WTC11 (cell line): ENCODE data around the gene KIF22. TPM values are rescaled to one million over a fixed set of nuclear protein-coding genes. Genes with fewer than 3 reads are reported as not detected.
A peak's percentile ranks its signal among the peaks of the same experiment; 100 is the strongest.

Experiments used
- ATAC-seq: fragments of 200-7000 bp; cut with Tn5 transposase; 2 replicates; pipeline ENCODE4 v1.10.0; 2021; ENCODE audit warnings: mild to moderate bottlenecking, moderate library complexity
- CTCF ChIA-PET: fragments of 300-600 bp; sonication (Branson Sonifier 250); formaldehyde crosslinking; loops from one replicate; lab custom pipeline; 2021; ENCODE audit warnings: antibody characterized with exemption; lab: Charles Lee
- POLR2A ChIA-PET: fragments of 350-600 bp; sonication (Branson Sonifier 250); formaldehyde crosslinking; loops from one replicate; lab custom pipeline; 2021; ENCODE audit warnings: antibody characterized with exemption; lab: Charles Lee
- DNase-seq: peaks from one replicate; pipeline ENCODE4 v3.0.0; 2021; ENCODE audit warnings: low spot score
- H3K27ac Mint-ChIP-seq: 2 replicates; pipeline ENCODE4 v1.8.0; 2021; ENCODE audit warnings: mixed read lengths
- H3K27me3 Mint-ChIP-seq: 2 replicates; pipeline ENCODE4 v1.8.0; 2021; ENCODE audit warnings: low read depth, mild to moderate bottlenecking, moderate library complexity, mixed read lengths
- H3K36me3 Mint-ChIP-seq: 2 replicates; pipeline ENCODE4 v1.8.0; 2021; ENCODE audit warnings: mixed read lengths
- H3K4me1 Mint-ChIP-seq: 2 replicates; pipeline ENCODE4 v1.8.0; 2022; ENCODE audit warnings: mixed read lengths
- H3K4me3 Mint-ChIP-seq: 2 replicates; pipeline ENCODE4 v1.8.0; 2021; ENCODE audit warnings: mild to moderate bottlenecking, moderate library complexity, mixed read lengths
- H3K9me3 Mint-ChIP-seq: 2 replicates; pipeline ENCODE4 v1.8.0; 2021; ENCODE audit warnings: mixed read lengths
- ELF4 ChIP-seq: sonication (generic); formaldehyde crosslinking; IDR thresholded peaks from 2 replicates; pipeline ENCODE4 v1.8.1; 2022; ENCODE audit warnings: low read depth, mild to moderate bottlenecking, moderate library complexity, missing genetic modification reagents
- FOXP1 ChIP-seq: sonication (generic); formaldehyde crosslinking; IDR thresholded peaks from 2 replicates; pipeline ENCODE4 v1.8.0; 2022; ENCODE audit warnings: missing genetic modification reagents, mild to moderate bottlenecking, moderate library complexity, borderline replicate concordance
- JAZF1 ChIP-seq: fragments of 250-450 bp; sonication (Bioruptor Pico); IDR thresholded peaks from 2 replicates; pipeline ENCODE4 v1.9.0; 2021; ENCODE audit warnings: moderate library complexity, mild to moderate bottlenecking, inconsistent platforms
- MXD4 ChIP-seq: fragments of 250-450 bp; sonication (Bioruptor Pico); IDR thresholded peaks from 2 replicates; pipeline ENCODE4 v1.8.0; 2021; ENCODE audit warnings: mild to moderate bottlenecking, moderate library complexity, borderline replicate concordance
- NR2C2 ChIP-seq: sonication (generic); formaldehyde crosslinking; IDR thresholded peaks from 2 replicates; pipeline ENCODE4 v1.8.0; 2022; ENCODE audit warnings: mild to moderate bottlenecking, missing genetic modification reagents
- ZBTB21 ChIP-seq: sonication (generic); formaldehyde crosslinking; IDR thresholded peaks from 2 replicates; pipeline ENCODE4 v1.8.1; 2023; ENCODE audit warnings: mild to moderate bottlenecking, missing genetic modification reagents, borderline replicate concordance
- ZNF121 ChIP-seq: sonication (generic); formaldehyde crosslinking; IDR thresholded peaks from 2 replicates; pipeline ENCODE4 v1.8.0; 2023; ENCODE audit warnings: missing genetic modification reagents
- ZNF138 ChIP-seq: sonication (generic); formaldehyde crosslinking; conservative IDR thresholded peaks from 2 replicates; pipeline ENCODE4 v1.8.1; 2022; ENCODE audit warnings: mild to moderate bottlenecking, moderate library complexity, missing genetic modification reagents
- ZNF317 ChIP-seq: sonication (generic); formaldehyde crosslinking; IDR thresholded peaks from 2 replicates; pipeline ENCODE4 v1.8.1; 2023; ENCODE audit warnings: low read depth, mild to moderate bottlenecking, moderate library complexity, missing genetic modification reagents, borderline replicate concordance
- ZNF416 ChIP-seq: fragments of 250-450 bp; sonication (Bioruptor Pico); IDR thresholded peaks from 2 replicates; pipeline ENCODE4 v1.9.0; 2021; ENCODE audit warnings: mild to moderate bottlenecking, inconsistent platforms
- ZNF423 ChIP-seq: fragments of 250-450 bp; sonication (Bioruptor Pico); IDR thresholded peaks from 2 replicates; pipeline ENCODE4 v2.1.2; 2022; ENCODE audit warnings: mild to moderate bottlenecking, moderate library complexity
- ZNF671 ChIP-seq: fragments of 250-450 bp; sonication (Bioruptor Pico); IDR thresholded peaks from 2 replicates; pipeline ENCODE4 v1.8.0; 2021; ENCODE audit warnings: mild to moderate bottlenecking
- total RNA-seq: library from RNA; stranded (reverse); gene quantifications from 3 replicates; pipeline ENCODE4 v1.2.3, GENCODE V29; 2021
- TF ChIP-seq, protein P1 (sequence below): sonication (generic); formaldehyde crosslinking; IDR thresholded peaks from 2 replicates; pipeline ENCODE4 v1.8.0; 2022; ENCODE audit warnings: mild to moderate bottlenecking, missing genetic modification reagents
- TF ChIP-seq, protein P2 (sequence below): sonication (generic); formaldehyde crosslinking; IDR thresholded peaks from 2 replicates; pipeline ENCODE4 v1.8.1; 2023; ENCODE audit warnings: mild to moderate bottlenecking, moderate library complexity, missing genetic modification reagents
- TF ChIP-seq, protein P3 (sequence below): sonication (generic); formaldehyde crosslinking; IDR thresholded peaks from 2 replicates; pipeline ENCODE4 v1.8.0; 2023; ENCODE audit warnings: missing genetic modification reagents, mild to moderate bottlenecking, borderline replicate concordance
- TF ChIP-seq, protein P4 (sequence below): fragments of 250-450 bp; sonication (Bioruptor Pico); conservative IDR thresholded peaks from 2 replicates; pipeline ENCODE4 v1.9.0; 2021; ENCODE audit warnings: mild to moderate bottlenecking
- TF ChIP-seq, protein P5 (sequence below): sonication (generic); formaldehyde crosslinking; IDR thresholded peaks from 2 replicates; pipeline ENCODE4 v1.8.1; 2023; ENCODE audit warnings: mild to moderate bottlenecking, missing genetic modification reagents
- TF ChIP-seq, protein P6 (sequence below): sonication (generic); formaldehyde crosslinking; IDR thresholded peaks from 2 replicates; pipeline ENCODE4 v1.8.0; 2022; ENCODE audit warnings: mild to moderate bottlenecking, missing genetic modification reagents
- TF ChIP-seq, protein P7 (sequence below): sonication (generic); formaldehyde crosslinking; IDR thresholded peaks from 2 replicates; pipeline ENCODE4 v1.8.1; 2023; ENCODE audit warnings: mild to moderate bottlenecking, missing genetic modification reagents

Gene KIF22
- total RNA-seq, 1 experiment from 2014 or later, result 182 TPM

DNA sequence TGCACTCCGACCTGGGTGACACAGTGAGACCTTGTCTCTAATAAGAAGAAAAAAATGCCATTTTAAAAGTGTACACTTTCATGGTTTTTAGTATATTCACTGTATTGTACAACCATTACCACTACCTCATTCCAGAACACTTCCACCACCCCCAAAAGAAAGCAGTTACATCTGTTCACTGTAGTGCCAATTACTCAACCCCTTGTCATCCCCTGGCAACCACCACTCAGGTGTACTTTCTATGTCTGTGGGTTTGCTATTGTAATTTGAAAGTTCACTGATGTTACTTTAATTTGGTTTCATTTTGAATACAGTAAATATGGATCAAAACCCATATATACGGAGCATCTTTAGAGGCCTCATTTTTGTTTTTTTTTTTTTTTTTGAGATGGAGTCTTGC is 6.4 kb upstream of the KIF22 start:
- Mint-ChIP-seq H3K27ac (no peak overlapping the region), H3K9me3 (0 out of 2 replicates have a peak, but pooled peaks cover 3% of the 10 kb centered on the region), H3K27me3 (peaks cover 62% of the 10 kb centered on the region), H3K4me3 (no peak overlapping the region), H3K4me1 (peaks cover 25% of the 10 kb centered on the region), H3K36me3 (no peaks in the 10 kb centered on the region)
- ChIA-PET CTCF (interaction anchor here (0.6 to 2.6 kb wide), 37 partner anchors 9 to 308 kb away, joined by 3 to 30 read pairs (median 5); partner anchors contain the start of genes ALDOA, KCTD13, PAGR1 and PRRT2), POLR2A (interaction anchor here (0.7 kb wide), 1 partner anchor 69 kb away, joined by 3 read pairs; no protein-coding TSS in a partner anchor)
- ATAC-seq (no peak), DNase-seq (no peak)
- TF ChIP-seq ZNF423 (CRISPR knock-in tag) (no peak), ZNF138 (CRISPR knock-in tag) (no peak), MXD4 (CRISPR knock-in tag) (no peak), ZNF416 (no peak), ZNF121 (CRISPR knock-in tag) (no peak), ZNF671 (CRISPR knock-in tag) (no peak)
- TF ChIP-seq, protein P1, sequence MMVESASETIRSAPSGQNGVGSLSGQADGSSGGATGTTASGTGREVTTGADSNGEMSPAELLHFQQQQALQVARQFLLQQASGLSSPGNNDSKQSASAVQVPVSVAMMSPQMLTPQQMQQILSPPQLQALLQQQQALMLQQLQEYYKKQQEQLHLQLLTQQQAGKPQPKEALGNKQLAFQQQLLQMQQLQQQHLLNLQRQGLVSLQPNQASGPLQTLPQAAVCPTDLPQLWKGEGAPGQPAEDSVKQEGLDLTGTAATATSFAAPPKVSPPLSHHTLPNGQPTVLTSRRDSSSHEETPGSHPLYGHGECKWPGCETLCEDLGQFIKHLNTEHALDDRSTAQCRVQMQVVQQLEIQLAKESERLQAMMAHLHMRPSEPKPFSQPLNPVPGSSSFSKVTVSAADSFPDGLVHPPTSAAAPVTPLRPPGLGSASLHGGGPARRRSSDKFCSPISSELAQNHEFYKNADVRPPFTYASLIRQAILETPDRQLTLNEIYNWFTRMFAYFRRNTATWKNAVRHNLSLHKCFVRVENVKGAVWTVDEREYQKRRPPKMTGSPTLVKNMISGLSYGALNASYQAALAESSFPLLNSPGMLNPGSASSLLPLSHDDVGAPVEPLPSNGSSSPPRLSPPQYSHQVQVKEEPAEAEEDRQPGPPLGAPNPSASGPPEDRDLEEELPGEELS (CRISPR knock-in tag), result no peak
- TF ChIP-seq, protein P2, sequence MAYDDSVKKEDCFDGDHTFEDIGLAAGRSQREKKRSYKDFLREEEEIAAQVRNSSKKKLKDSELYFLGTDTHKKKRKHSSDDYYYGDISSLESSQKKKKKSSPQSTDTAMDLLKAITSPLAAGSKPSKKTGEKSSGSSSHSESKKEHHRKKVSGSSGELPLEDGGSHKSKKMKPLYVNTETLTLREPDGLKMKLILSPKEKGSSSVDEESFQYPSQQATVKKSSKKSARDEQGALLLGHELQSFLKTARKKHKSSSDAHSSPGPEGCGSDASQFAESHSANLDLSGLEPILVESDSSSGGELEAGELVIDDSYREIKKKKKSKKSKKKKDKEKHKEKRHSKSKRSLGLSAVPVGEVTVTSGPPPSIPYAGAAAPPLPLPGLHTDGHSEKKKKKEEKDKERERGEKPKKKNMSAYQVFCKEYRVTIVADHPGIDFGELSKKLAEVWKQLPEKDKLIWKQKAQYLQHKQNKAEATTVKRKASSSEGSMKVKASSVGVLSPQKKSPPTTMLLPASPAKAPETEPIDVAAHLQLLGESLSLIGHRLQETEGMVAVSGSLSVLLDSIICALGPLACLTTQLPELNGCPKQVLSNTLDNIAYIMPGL (CRISPR knock-in tag), result no peak
- TF ChIP-seq, protein P3, sequence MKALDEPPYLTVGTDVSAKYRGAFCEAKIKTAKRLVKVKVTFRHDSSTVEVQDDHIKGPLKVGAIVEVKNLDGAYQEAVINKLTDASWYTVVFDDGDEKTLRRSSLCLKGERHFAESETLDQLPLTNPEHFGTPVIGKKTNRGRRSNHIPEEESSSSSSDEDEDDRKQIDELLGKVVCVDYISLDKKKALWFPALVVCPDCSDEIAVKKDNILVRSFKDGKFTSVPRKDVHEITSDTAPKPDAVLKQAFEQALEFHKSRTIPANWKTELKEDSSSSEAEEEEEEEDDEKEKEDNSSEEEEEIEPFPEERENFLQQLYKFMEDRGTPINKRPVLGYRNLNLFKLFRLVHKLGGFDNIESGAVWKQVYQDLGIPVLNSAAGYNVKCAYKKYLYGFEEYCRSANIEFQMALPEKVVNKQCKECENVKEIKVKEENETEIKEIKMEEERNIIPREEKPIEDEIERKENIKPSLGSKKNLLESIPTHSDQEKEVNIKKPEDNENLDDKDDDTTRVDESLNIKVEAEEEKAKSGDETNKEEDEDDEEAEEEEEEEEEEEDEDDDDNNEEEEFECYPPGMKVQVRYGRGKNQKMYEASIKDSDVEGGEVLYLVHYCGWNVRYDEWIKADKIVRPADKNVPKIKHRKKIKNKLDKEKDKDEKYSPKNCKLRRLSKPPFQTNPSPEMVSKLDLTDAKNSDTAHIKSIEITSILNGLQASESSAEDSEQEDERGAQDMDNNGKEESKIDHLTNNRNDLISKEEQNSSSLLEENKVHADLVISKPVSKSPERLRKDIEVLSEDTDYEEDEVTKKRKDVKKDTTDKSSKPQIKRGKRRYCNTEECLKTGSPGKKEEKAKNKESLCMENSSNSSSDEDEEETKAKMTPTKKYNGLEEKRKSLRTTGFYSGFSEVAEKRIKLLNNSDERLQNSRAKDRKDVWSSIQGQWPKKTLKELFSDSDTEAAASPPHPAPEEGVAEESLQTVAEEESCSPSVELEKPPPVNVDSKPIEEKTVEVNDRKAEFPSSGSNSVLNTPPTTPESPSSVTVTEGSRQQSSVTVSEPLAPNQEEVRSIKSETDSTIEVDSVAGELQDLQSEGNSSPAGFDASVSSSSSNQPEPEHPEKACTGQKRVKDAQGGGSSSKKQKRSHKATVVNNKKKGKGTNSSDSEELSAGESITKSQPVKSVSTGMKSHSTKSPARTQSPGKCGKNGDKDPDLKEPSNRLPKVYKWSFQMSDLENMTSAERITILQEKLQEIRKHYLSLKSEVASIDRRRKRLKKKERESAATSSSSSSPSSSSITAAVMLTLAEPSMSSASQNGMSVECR (CRISPR knock-in tag), result no peak
- TF ChIP-seq, protein P4, sequence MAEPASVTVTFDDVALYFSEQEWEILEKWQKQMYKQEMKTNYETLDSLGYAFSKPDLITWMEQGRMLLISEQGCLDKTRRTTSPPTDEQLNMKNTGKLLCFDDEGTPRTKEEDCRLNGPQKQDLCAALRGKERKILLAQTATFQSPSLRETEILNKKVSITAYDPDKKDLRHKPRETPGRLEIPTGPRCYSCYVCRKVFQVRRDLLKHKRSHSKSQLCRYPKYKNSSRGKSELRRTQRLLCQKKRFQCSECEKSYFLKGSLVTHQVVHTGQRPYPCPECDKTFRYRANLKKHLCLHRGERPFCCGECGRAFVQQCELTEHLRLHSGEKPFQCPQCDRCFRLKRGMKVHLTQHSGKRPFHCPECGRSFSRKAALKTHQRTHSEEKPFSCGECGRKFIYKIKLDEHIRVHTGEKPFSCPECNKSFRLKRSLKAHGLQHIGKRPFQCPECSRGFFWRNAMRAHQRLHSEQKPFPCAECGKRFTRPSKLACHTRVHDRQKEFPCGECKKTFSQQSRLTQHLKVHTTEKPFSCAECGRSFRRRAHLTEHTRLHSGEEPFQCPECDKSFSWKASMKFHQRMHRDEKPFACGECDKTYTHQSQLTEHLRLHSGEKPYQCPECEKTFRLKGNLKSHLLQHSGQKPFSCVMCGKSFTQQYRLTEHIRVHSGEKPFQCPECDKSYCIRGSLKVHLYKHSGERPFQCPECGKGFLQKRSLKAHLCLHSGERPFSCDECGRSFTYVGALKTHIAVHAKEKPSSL (CRISPR knock-in tag), result no peak

DNA sequence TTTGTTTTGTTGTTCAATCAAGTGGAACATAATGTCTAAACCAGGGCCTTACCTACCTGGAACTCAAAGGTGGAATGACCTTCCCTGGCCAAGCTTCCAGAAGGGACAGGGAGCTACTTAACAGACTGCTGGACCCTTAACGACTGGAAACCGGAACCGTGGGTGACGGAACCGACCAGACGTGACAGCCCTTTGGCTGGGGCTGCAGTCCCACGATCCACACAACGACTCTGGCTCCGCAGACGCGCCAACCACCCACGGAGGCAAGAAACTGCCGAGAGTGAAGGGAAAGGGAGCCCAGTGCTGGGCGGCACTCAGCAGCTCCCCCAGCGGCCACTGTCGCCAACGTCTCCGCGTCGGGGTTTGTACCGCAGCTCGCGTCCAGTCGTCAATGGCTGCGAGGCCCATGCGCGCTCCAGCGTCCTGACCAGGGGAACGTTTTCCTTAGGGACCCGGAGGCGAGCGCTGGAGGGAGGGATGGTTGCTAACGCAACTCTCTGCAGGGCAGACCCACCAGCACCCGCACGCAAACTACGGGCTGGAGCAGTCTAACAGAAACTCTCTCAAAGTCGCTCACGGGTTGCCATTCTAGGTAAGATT is 5.5 kb upstream of the KIF22 start:
- H3K9me3 Mint-ChIP-seq, result 0 out of 2 replicates have a peak, but pooled peaks cover 3% of the 10 kb centered on the region
- peaks cover 26% of the 10 kb centered on the region for H3K4me1 Mint-ChIP-seq
- no peak overlapping the region for H3K27ac Mint-ChIP-seq
- peaks cover 53% of the 10 kb centered on the region for H3K27me3 Mint-ChIP-seq
- H3K4me3 Mint-ChIP-seq, result peak overlapping the region; percentile 57
- DNase-seq (peak; percentile 94), ATAC-seq (peak; percentile 95)
- no peaks in the 10 kb centered on the region for H3K36me3 Mint-ChIP-seq
- CTCF ChIA-PET, result interaction anchor here (0.6 to 2.6 kb wide), 52 partner anchors 8 to 814 kb away, joined by 3 to 30 read pairs (median 5); partner anchors contain the start of genes ALDOA, C16orf54, CDIPT and PAGR1
- POLR2A ChIA-PET, result interaction anchor here (0.7 to 0.9 kb wide), 2 partner anchors 70 to 84 kb away, joined by 3 read pairs; no protein-coding TSS in a partner anchor
- TF ChIP-seq JAZF1 (CRISPR knock-in tag), result no peak
- TF ChIP-seq, protein P5, sequence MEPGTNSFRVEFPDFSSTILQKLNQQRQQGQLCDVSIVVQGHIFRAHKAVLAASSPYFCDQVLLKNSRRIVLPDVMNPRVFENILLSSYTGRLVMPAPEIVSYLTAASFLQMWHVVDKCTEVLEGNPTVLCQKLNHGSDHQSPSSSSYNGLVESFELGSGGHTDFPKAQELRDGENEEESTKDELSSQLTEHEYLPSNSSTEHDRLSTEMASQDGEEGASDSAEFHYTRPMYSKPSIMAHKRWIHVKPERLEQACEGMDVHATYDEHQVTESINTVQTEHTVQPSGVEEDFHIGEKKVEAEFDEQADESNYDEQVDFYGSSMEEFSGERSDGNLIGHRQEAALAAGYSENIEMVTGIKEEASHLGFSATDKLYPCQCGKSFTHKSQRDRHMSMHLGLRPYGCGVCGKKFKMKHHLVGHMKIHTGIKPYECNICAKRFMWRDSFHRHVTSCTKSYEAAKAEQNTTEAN (CRISPR knock-in tag), result no peak
- TF ChIP-seq, protein P6, sequence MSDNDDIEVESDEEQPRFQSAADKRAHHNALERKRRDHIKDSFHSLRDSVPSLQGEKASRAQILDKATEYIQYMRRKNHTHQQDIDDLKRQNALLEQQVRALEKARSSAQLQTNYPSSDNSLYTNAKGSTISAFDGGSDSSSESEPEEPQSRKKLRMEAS (CRISPR knock-in tag), result peak; percentile 87
- TF ChIP-seq NR2C2 (CRISPR knock-in tag), result no peak
- no peak for TF ChIP-seq ZBTB21 (CRISPR knock-in tag)
- no peak; the same call in 1 of the 2 replicates for TF ChIP-seq ZNF121 (CRISPR knock-in tag)
- no peak for TF ChIP-seq ZNF317 (CRISPR knock-in tag)
- no peak for TF ChIP-seq ELF4 (CRISPR knock-in tag)
- TF ChIP-seq FOXP1, result peak; percentile 19; the same call in 1 of the 2 replicates
- TF ChIP-seq, protein P7, sequence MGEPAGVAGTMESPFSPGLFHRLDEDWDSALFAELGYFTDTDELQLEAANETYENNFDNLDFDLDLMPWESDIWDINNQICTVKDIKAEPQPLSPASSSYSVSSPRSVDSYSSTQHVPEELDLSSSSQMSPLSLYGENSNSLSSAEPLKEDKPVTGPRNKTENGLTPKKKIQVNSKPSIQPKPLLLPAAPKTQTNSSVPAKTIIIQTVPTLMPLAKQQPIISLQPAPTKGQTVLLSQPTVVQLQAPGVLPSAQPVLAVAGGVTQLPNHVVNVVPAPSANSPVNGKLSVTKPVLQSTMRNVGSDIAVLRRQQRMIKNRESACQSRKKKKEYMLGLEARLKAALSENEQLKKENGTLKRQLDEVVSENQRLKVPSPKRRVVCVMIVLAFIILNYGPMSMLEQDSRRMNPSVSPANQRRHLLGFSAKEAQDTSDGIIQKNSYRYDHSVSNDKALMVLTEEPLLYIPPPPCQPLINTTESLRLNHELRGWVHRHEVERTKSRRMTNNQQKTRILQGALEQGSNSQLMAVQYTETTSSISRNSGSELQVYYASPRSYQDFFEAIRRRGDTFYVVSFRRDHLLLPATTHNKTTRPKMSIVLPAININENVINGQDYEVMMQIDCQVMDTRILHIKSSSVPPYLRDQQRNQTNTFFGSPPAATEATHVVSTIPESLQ, result no peak
